WERI-Rb-1 (cell line): ENCODE data around the gene DNAI2.
A peak's percentile ranks its signal among the peaks of the same experiment; 100 is the strongest.

Experiments
- DNase-seq: peaks from one replicate; pipeline ENCODE4 v3.0.0-alpha.2; 2020
- H3K27ac ChIP-seq: fragments of 250-450 bp; sonication (Bioruptor Pico); 2 replicates; pipeline ENCODE4 v1.5.1; 2020; ENCODE audit warnings: mild to moderate bottlenecking, moderate library complexity
- H3K27me3 ChIP-seq: fragments of 250-450 bp; sonication (Bioruptor Pico); 2 replicates; pipeline ENCODE4 v1.5.1; 2021; ENCODE audit warnings: mild to moderate bottlenecking, low read depth, moderate library complexity; ENCODE audit not compliant: insufficient read depth, severe bottlenecking
- H3K36me3 ChIP-seq: fragments of 250-450 bp; sonication (Bioruptor Pico); 2 replicates; pipeline ENCODE4 v1.5.1; 2020; ENCODE audit warnings: mild to moderate bottlenecking, moderate library complexity
- H3K4me3 ChIP-seq: 2 replicates; pipeline ENCODE4 v1.5.1; 2011; ENCODE audit warnings: low read depth, mild to moderate bottlenecking, control low read depth, low read length
- H3K9me3 ChIP-seq: fragments of 250-450 bp; sonication (Bioruptor Pico); 2 replicates; pipeline ENCODE4 v1.5.1; 2021; ENCODE audit warnings: mild to moderate bottlenecking, moderate library complexity; ENCODE audit not compliant: severe bottlenecking
- TF ChIP-seq, protein P1 (sequence below): IDR thresholded peaks from 2 replicates; pipeline ENCODE4 v1.5.1; 2011; ENCODE audit warnings: low read depth, mild to moderate bottlenecking, control low read depth, inconsistent platforms, low read length

DNAI2 gene

DNA sequence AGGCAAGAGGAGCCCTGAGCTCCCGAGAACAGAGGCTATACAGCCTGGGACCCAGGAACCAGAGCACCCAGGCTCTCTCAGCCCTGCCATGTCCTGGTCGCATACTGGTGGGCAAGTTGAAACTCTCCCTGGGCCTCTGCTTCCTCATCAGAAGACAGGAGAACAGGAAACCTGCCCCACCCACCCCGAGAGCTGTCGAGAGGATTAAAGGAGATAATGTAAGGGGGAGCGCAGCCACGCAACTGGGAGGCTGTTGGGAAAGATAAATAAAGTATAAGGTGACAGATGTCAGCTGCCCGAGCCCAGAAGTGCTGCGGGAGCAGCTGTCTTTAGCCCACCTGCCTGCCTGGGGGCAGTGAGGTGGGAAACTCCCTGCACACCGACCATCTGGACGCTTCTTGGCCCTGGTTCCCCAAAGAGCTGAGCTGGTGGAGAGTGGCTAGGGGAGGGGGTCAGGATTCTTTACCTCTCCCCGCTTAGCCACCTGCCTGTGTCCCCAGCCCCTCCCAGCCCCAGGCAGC is 58.8 kb downstream of the DNAI2 start:
- Histone ChIP-seq H3K36me3 (0 out of 2 replicates have a peak, but pooled peaks cover 2% of the 10 kb centered on the region), H3K4me3 (peak overlapping the region; percentile 5), H3K27ac (peak overlapping the region; percentile 96), H3K9me3 (peaks cover 24% of the 10 kb centered on the region), H3K27me3 (no peaks in the 10 kb centered on the region)
- DNase-seq, result peak; percentile 99
- TF ChIP-seq, protein P1, sequence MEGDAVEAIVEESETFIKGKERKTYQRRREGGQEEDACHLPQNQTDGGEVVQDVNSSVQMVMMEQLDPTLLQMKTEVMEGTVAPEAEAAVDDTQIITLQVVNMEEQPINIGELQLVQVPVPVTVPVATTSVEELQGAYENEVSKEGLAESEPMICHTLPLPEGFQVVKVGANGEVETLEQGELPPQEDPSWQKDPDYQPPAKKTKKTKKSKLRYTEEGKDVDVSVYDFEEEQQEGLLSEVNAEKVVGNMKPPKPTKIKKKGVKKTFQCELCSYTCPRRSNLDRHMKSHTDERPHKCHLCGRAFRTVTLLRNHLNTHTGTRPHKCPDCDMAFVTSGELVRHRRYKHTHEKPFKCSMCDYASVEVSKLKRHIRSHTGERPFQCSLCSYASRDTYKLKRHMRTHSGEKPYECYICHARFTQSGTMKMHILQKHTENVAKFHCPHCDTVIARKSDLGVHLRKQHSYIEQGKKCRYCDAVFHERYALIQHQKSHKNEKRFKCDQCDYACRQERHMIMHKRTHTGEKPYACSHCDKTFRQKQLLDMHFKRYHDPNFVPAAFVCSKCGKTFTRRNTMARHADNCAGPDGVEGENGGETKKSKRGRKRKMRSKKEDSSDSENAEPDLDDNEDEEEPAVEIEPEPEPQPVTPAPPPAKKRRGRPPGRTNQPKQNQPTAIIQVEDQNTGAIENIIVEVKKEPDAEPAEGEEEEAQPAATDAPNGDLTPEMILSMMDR, result no peak

- peak; percentile 63 for DNase-seq
- H3K36me3 ChIP-seq, result 0 out of 2 replicates have a peak, but pooled peaks cover 2% of the 10 kb centered on the region
- TF ChIP-seq, protein P1, result no peak
- H3K9me3 ChIP-seq, result peaks cover 24% of the 10 kb centered on the region
- H3K4me3 ChIP-seq, result no peak overlapping the region
- no peaks in the 10 kb centered on the region for H3K27me3 ChIP-seq
- peak overlapping the region; percentile 96 for H3K27ac ChIP-seq
Measured at GRCh38 chr17:74334393-74335039, 60.5 kb downstream of the DNAI2 start.

DNA sequence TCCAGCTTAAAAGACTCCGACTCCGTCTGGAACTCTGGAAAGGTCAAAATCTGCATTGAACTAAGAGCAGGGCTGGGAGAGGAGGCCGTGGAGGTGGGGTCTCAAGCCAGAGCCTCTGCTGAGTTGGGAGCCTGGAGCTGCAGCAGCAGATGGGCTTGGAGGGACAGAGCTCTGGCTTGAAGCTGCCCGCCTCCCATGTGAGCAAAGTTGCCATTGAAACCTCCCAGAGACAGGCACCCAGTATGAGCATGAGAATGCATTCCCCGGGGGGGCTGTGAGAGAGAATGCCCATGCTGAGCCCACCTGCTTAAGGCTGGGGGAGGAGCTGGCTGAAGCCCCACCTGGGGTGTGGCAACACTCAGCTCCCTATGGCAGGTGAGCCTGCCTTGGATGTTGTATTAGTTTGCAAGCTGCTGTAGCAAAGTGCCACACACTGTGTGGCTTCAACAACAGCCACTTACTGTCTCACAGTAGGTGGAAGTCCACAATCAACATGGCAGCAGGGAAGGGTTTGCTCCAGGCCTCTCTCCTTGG is 61.6 kb downstream of the DNAI2 start:
- TF ChIP-seq, protein P1, result no peak
- H3K4me3 ChIP-seq, result no peak overlapping the region
- H3K27ac ChIP-seq, result peak overlapping the region; percentile 96
- 0 out of 2 replicates have a peak, but pooled peaks cover 2% of the 10 kb centered on the region for H3K36me3 ChIP-seq
- H3K27me3 ChIP-seq, result no peaks in the 10 kb centered on the region
- no peak for DNase-seq
- peaks cover 24% of the 10 kb centered on the region for H3K9me3 ChIP-seq

DNA sequence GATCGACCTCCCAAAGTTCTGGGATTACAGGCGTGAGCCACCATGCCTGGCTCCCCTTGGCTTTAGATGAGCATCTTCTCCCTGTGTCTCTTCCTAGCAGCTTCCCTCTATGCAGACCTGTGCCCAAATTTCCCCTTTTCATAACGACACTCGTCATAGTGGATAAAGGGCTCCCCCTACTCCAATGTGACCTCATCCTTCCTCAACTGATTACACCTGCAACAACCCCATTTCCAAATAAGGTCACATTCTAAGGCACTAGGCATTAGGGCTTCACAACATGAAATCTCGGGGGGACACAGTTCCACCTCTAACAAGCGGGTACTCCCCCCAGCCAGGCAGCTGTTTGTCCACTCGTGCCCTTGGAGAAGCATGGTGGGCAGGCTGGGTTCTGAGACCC is 62.3 kb downstream of the DNAI2 start:
- Histone ChIP-seq H3K4me3 (no peak overlapping the region), H3K27ac (peak overlapping the region; percentile 97), H3K36me3 (0 out of 2 replicates have a peak, but pooled peaks cover 2% of the 10 kb centered on the region), H3K9me3 (peaks cover 24% of the 10 kb centered on the region), H3K27me3 (no peaks in the 10 kb centered on the region)
- TF ChIP-seq, protein P1, result no peak
- no peak for DNase-seq

DNA sequence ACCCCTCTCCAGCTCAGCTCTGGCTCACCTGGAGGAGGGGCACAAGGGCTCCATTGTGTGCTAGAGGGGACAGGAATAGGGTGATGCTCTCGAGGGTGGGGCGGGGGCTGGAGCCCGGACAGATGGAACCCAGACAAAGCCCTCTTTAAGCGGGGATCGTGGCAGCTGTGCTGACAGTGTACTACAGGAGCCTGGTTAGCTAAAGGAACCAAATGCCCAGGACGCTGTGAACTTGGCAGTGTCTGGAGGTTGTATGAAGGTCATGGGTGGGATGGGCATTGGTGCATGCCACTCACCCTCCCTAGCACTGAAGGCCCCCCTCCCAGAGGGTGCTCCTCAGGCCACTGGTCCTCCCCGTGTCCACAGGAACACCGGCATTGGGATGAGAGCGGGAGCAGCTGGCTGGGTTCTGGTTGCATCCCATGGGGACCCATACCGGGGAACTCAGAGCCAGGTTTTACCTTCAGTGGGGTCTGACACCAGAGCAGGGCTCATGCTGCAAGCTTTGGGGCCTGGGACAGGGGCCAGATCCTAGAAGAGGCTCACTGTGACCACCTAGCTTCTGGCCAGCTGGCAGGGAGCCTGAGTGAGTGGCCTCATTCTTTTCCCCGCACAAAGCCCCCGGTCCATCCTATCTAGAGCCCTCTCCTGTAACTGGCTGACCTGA is 63.9 kb downstream of the DNAI2 start:
- Histone ChIP-seq H3K27ac (peak overlapping the region; percentile 97), H3K36me3 (0 out of 2 replicates have a peak, but pooled peaks cover 2% of the 10 kb centered on the region), H3K27me3 (no peaks in the 10 kb centered on the region), H3K4me3 (no peak overlapping the region), H3K9me3 (peaks cover 24% of the 10 kb centered on the region)
- DNase-seq, result peak; percentile 95
- TF ChIP-seq, protein P1, result no peak
